Endothelial cell of umbilical vein (primary cell): ENCODE data around the gene FABP6. TPM values are rescaled to one million over a fixed set of nuclear protein-coding genes. Genes with fewer than 3 reads are reported as not detected.
A peak's percentile ranks its signal among the peaks of the same experiment; 100 is the strongest.

Experiments used
- BruUV-seq: library from RNA; stranded (reverse); fragments of 400-500 nt; replicated peaks from 2 replicates; lab custom pipeline; 2021; lab: Mats Ljungman, UMichigan
- CTCF ChIA-PET: fragments of 300-600, 350-600 bp; sonication (Branson Sonifier 250); formaldehyde crosslinking; loops from one replicate; lab custom pipeline; 2021; ENCODE audit warnings: antibody characterized with exemption, inconsistent platforms; lab: Charles Lee
- POLR2A ChIA-PET: fragments of 300-600, 350-600 bp; sonication (Branson Sonifier 250); formaldehyde crosslinking; loops from one replicate; lab custom pipeline; 2021; ENCODE audit warnings: antibody characterized with exemption, inconsistent platforms; lab: Charles Lee
- DNase-seq: peaks from one replicate; pipeline ENCODE4 v3.0.0-alpha.2; 2011; ENCODE audit warnings: low read depth, low spot score
- FAIRE-seq: peaks from 2 replicates; lab custom pipeline; 2011; peaks lifted over from hg19 to GRCh38; lab: Jason Lieb, UNC
- H2AFZ ChIP-seq: 2 replicates; pipeline ENCODE4 v1.6.0; 2012; ENCODE audit warnings: low read depth, low read length, control low read depth, inconsistent platforms
- H3K27ac ChIP-seq: 2 replicates; pipeline ENCODE4 v1.5.1; 2011; ENCODE audit warnings: low read depth, mild to moderate bottlenecking, control low read depth, low read length, moderate library complexity; ENCODE audit not compliant: insufficient read depth
- H3K27me3 ChIP-seq, 2 experiments: 2 replicates each; pipeline versions ENCODE4 v1.6.0 to v1.6.1; 2011; ENCODE audit warnings: low read length in 2 of 2, mixed read lengths in 1 of 2; ENCODE audit not compliant: control insufficient read depth in 2 of 2, insufficient read depth in 2 of 2
- H3K36me3 ChIP-seq, 2 experiments: 2 replicates in 1 of 2; 3 replicates in 1 of 2; pipeline ENCODE4 v1.5.1; 2011; ENCODE audit warnings: low read length in 2 of 2, mild to moderate bottlenecking in 1 of 2, moderate library complexity in 1 of 2; ENCODE audit not compliant: control insufficient read depth in 2 of 2, insufficient read depth in 2 of 2; ENCODE audit errors: extremely low read depth in 1 of 2
- H3K4me1 ChIP-seq: 3 replicates; pipeline ENCODE4 v1.5.1; 2011; ENCODE audit warnings: mild to moderate bottlenecking, low read length; ENCODE audit not compliant: control insufficient read depth, insufficient read depth; ENCODE audit errors: extremely low read depth
- H3K4me2 ChIP-seq: 2 replicates; pipeline ENCODE4 v1.6.1; 2011; ENCODE audit warnings: low read length, control low read depth, mixed read lengths; ENCODE audit not compliant: insufficient read depth
- H3K4me3 ChIP-seq, 3 experiments: fragments of 200-600 bp in 1 of 3; sonication (generic), shearing (Covaris generic) in 1 of 3; replicated peaks in 1 of 3; 2 replicates each; pipeline ENCODE4 v1.5.1; 2011 to 2016; ENCODE audit warnings: control low read depth in 3 of 3, low read length in 3 of 3, mild to moderate bottlenecking in 2 of 3, inconsistent platforms in 1 of 3, low read depth in 1 of 3, moderate library complexity in 1 of 3; ENCODE audit not compliant: insufficient read depth in 1 of 3
- H3K79me2 ChIP-seq: 2 replicates; pipeline ENCODE4 v1.6.0; 2012; ENCODE audit warnings: low read length, inconsistent platforms; ENCODE audit not compliant: control insufficient read depth, insufficient read depth
- H3K9ac ChIP-seq: replicated peaks from 2 replicates; pipeline ENCODE3; 2011; ENCODE audit warnings: low read length, control low read depth; ENCODE audit not compliant: insufficient read depth; ENCODE audit errors: extremely low read depth
- H3K9me1 ChIP-seq: replicated peaks from 3 replicates; pipeline ENCODE4 v1.6.0; 2011; ENCODE audit warnings: mild to moderate bottlenecking, low read length; ENCODE audit not compliant: control insufficient read depth, insufficient read depth; ENCODE audit errors: extremely low read depth
- H3K9me3 ChIP-seq: replicated peaks from 2 replicates; pipeline ENCODE4 v1.5.1; 2012; ENCODE audit warnings: low read length, inconsistent platforms; ENCODE audit not compliant: control insufficient read depth, insufficient read depth
- H4K20me1 ChIP-seq: replicated peaks from 2 replicates; pipeline ENCODE3; 2011; ENCODE audit warnings: mild to moderate bottlenecking, low read length; ENCODE audit not compliant: control insufficient read depth, insufficient read depth; ENCODE audit errors: extremely low read depth
- EZH2 ChIP-seq: IDR thresholded peaks from 2 replicates; pipeline ENCODE4 v1.6.1; 2012; ENCODE audit warnings: borderline replicate concordance, low read depth, mild to moderate bottlenecking, moderate library complexity, low read length, inconsistent platforms; ENCODE audit not compliant: severe bottlenecking
- FOS ChIP-seq: IDR thresholded peaks from 2 replicates; pipeline ENCODE4 v1.6.1; 2011; ENCODE audit warnings: mild to moderate bottlenecking, low read length, moderate library complexity, borderline replicate concordance; ENCODE audit not compliant: insufficient read depth
- GATA2 ChIP-seq: IDR thresholded peaks from 2 replicates; pipeline ENCODE4 v1.7.0; 2011; ENCODE audit warnings: low read depth, mild to moderate bottlenecking, moderate library complexity, mixed read lengths, low read length; ENCODE audit not compliant: insufficient read length, insufficient read depth
- JUN ChIP-seq: IDR thresholded peaks from 2 replicates; pipeline ENCODE4 v1.6.1; 2011; ENCODE audit warnings: borderline replicate concordance, low read depth; ENCODE audit not compliant: insufficient read length, insufficient read depth
- MYC ChIP-seq: IDR thresholded peaks from one replicate; pipeline ENCODE4 v1.6.1; 2011; ENCODE audit warnings: mild to moderate bottlenecking, low read depth, low read length
- POLR2A ChIP-seq: IDR thresholded peaks from 2 replicates; pipeline ENCODE4 v1.6.1; 2012; ENCODE audit warnings: low read depth, mild to moderate bottlenecking, control low read depth, low read length
- POLR2AphosphoS5 ChIP-seq: IDR thresholded peaks from 2 replicates; pipeline ENCODE4 v1.6.1; 2012; ENCODE audit warnings: low read depth, mild to moderate bottlenecking, control low read depth, low read length, moderate library complexity; ENCODE audit not compliant: insufficient read depth
- dilution Hi-C: fragments of 300-500 bp; cut with MboI; formaldehyde crosslinking; loops from one replicate; pipeline ENCODE4 v1.15.0; 2019; ENCODE audit warnings: low sequenced_read_pairs; ENCODE audit not compliant: extremely low pct_ligation_motif_present
- intact Hi-C: fragments of 100-400 bp; cut with micrococcal nuclease; formaldehyde crosslinking; loops from one replicate; pipeline ENCODE4 v1.10.0; 2022
- polyA plus RNA-seq, 4 experiments: library from polyadenylated mRNA; depleted of rRNA in 3 of 4; stranded (reverse) in 3 of 4; unstranded in 1 of 4; fragments of >200 nt; gene quantifications; 2 replicates each; pipeline versions ENCODE4 v1.2.1 to v1.2.3, GENCODE V29; 2011 to 2012; ENCODE audit warnings: missing spikeins in 1 of 4
- total RNA-seq: library from RNA; stranded (reverse); gene quantifications from 2 replicates; pipeline ENCODE4 v1.2.3, GENCODE V29; 2021
- TF ChIP-seq, protein P1 (sequence below), 2 donors: IDR thresholded peaks; 1 replicate in 1 of 2; 2 replicates in 1 of 2; pipeline ENCODE4 v1.5.1; 2011; ENCODE audit warnings: low read length in 2 of 2, mild to moderate bottlenecking in 2 of 2, moderate library complexity in 2 of 2, control low read depth in 1 of 2, inconsistent platforms in 1 of 2, low read depth in 1 of 2; ENCODE audit not compliant: insufficient read depth in 1 of 2; ENCODE audit errors: extremely low read depth in 1 of 2
- TF ChIP-seq, protein P2 (sequence below): IDR thresholded peaks from 2 replicates; pipeline ENCODE4 v1.6.1; 2011; ENCODE audit not compliant: insufficient read depth, insufficient read length

FABP6 gene
- total and polyA plus RNA-seq, 2 donors (not counting 3 experiments of a cell fraction or from before 2014, with no cell fraction given): not detected

GRCh38 chr5:160272264-160272663 lies 43.0 kb downstream of the FABP6 start:
- H3K27ac ChIP-seq: no peak overlapping the region

DNA sequence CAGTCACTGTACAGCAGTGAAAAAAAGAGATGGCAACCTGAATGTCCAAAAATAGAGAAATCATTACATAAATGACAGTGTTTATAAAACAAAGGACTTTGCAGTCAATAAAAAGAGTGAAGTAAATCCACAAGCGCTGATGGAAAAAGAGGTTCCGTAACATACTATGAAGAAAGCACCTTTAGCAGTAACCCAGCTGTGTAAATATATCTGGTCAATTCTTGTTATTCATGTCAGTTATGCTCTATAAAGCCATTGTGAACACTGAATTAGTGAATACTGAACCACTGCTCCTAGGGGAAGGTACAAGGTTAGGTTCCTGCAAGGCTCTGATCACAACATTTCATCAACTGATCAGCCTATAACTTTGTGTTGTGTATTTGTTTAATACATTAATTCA lies 43.6 kb downstream of the FABP6 start:
- intact Hi-C loops (loop anchor here (5.0 kb wide), 1 partner anchor 191 kb away; no protein-coding TSS in a partner anchor), dilution Hi-C loops (no loop called here)
- Histone ChIP-seq H3K36me3 (peaks cover 2% of the 10 kb centered on the region in 2 experiments), H2AFZ (no peak overlapping the region), H3K27me3 (no peaks in the 10 kb centered on the region), H3K9me1 (no peaks in the 10 kb centered on the region), H3K9me3 (no peaks in the 10 kb centered on the region), H3K27ac (no peak overlapping the region), H3K4me1 (peaks cover 49% of the 10 kb centered on the region), H3K4me2 (no peak overlapping the region), H3K9ac (no peak overlapping the region), H4K20me1 (no peaks in the 10 kb centered on the region), H3K4me3 (no peak overlapping the region), H3K79me2 (no peaks in the 10 kb centered on the region)
- ChIA-PET CTCF (interaction anchor here (1.2 to 1.9 kb wide), 4 partner anchors 9 to 251 kb away, joined by 3 to 5 read pairs (median 4); partner anchors contain the start of gene CCNJL), POLR2A (no interaction called here)
- FAIRE-seq (no peak), DNase-seq (no peak)
- BruUV-seq: no TSS peak
- TF ChIP-seq FOS (no peak), GATA2 (no peak), MYC (no peak), POLR2AphosphoS5 (no peak), POLR2A (no peak), EZH2 (no peak), JUN (no peak)
- TF ChIP-seq, protein P1, sequence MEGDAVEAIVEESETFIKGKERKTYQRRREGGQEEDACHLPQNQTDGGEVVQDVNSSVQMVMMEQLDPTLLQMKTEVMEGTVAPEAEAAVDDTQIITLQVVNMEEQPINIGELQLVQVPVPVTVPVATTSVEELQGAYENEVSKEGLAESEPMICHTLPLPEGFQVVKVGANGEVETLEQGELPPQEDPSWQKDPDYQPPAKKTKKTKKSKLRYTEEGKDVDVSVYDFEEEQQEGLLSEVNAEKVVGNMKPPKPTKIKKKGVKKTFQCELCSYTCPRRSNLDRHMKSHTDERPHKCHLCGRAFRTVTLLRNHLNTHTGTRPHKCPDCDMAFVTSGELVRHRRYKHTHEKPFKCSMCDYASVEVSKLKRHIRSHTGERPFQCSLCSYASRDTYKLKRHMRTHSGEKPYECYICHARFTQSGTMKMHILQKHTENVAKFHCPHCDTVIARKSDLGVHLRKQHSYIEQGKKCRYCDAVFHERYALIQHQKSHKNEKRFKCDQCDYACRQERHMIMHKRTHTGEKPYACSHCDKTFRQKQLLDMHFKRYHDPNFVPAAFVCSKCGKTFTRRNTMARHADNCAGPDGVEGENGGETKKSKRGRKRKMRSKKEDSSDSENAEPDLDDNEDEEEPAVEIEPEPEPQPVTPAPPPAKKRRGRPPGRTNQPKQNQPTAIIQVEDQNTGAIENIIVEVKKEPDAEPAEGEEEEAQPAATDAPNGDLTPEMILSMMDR (IDR thresholded peaks at IDR 0.05; ENCODE audit: extremely low read depth in 1 of 2, insufficient read depth in 1 of 2, low read depth in 1 of 2, low read length in 2 of 2): no peak
- TF ChIP-seq, protein P2, sequence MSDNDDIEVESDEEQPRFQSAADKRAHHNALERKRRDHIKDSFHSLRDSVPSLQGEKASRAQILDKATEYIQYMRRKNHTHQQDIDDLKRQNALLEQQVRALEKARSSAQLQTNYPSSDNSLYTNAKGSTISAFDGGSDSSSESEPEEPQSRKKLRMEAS: no peak

More at GRCh38 chr5:160272264-160272663, 43.0 kb downstream of the FABP6 start:
- dilution Hi-C loops: no loop called here
- Histone ChIP-seq H3K79me2 (no peaks in the 10 kb centered on the region), H3K9me1 (no peaks in the 10 kb centered on the region), H3K4me2 (no peak overlapping the region), H3K36me3 (peaks cover 0 to 2% of the 10 kb centered on the region in 2 experiments), H4K20me1 (no peaks in the 10 kb centered on the region), H2AFZ (no peak overlapping the region), H3K9ac (no peak overlapping the region), H3K9me3 (no peaks in the 10 kb centered on the region), H3K4me1 (peaks cover 49% of the 10 kb centered on the region), H3K27me3 (no peaks in the 10 kb centered on the region), H3K4me3 (no peak overlapping the region)
- FAIRE-seq (peak; percentile 38), DNase-seq (no peak)
- CTCF ChIA-PET: interaction anchor here (0.7 to 1.7 kb wide), 12 partner anchors 9 to 250 kb away, joined by 3 to 6 read pairs (median 4); partner anchors contain the start of gene CCNJL
- POLR2A ChIA-PET: interaction anchor here (0.7 kb wide), 1 partner anchor 27 kb away, joined by 3 read pairs; no protein-coding TSS in a partner anchor
- no TSS peak for BruUV-seq
- intact Hi-C loops: loop anchor here (5.0 kb wide), 1 partner anchor 190 kb away; no protein-coding TSS in a partner anchor
- TF ChIP-seq GATA2 (no peak), JUN (no peak)
